HEK293 (cell line): ENCODE results near the gene ZFP57.

ENCODE experiments used
- EGR2 ChIP-seq: fragments of 450-650 bp; formaldehyde crosslinking; IDR thresholded peaks from 2 replicates; pipeline ENCODE4 v1.5.1; 2016; ENCODE audit warnings: low read depth, missing biosample characterization, missing genetic modification characterization
- KLF1 ChIP-seq: fragments of 450-650 bp; formaldehyde crosslinking; IDR thresholded peaks from 2 replicates; pipeline ENCODE4 v1.5.1; 2016; ENCODE audit warnings: missing biosample characterization, missing genetic modification characterization
- KLF10 ChIP-seq: fragments of 450-650 bp; IDR thresholded peaks from 2 replicates; pipeline ENCODE4 v1.5.1; 2018; ENCODE audit warnings: missing biosample characterization, mild to moderate bottlenecking, missing genetic modification characterization
- KLF9 ChIP-seq: fragments of 450-650 bp; formaldehyde crosslinking; IDR thresholded peaks from 2 replicates; pipeline ENCODE4 v1.5.1; 2016; ENCODE audit warnings: missing biosample characterization, missing genetic modification characterization, low read depth
- PRDM10 ChIP-seq: fragments of 450-650 bp; formaldehyde crosslinking; IDR thresholded peaks from 2 replicates; pipeline ENCODE4 v1.5.1; 2016; ENCODE audit warnings: missing biosample characterization, missing genetic modification characterization
- SP2 ChIP-seq: fragments of 450-650 bp; formaldehyde crosslinking; IDR thresholded peaks from 2 replicates; pipeline ENCODE4 v1.5.1; 2016; ENCODE audit warnings: missing biosample characterization, missing genetic modification characterization
- SP3 ChIP-seq: fragments of 450-650 bp; formaldehyde crosslinking; IDR thresholded peaks from 2 replicates; pipeline ENCODE4 v1.5.1; 2016; ENCODE audit warnings: missing biosample characterization, missing genetic modification characterization
- ZBTB10 ChIP-seq: fragments of 450-650 bp; formaldehyde crosslinking; IDR thresholded peaks from 2 replicates; pipeline ENCODE4 v1.5.1; 2016; ENCODE audit warnings: missing biosample characterization, missing genetic modification characterization
- ZBTB26 ChIP-seq: fragments of 450-650 bp; formaldehyde crosslinking; optimal IDR thresholded peaks from 2 replicates; pipeline ENCODE3; 2016; ENCODE audit warnings: missing biosample characterization, mild to moderate bottlenecking, missing genetic modification characterization
- ZEB2 ChIP-seq: fragments of 450-650 bp; formaldehyde crosslinking; IDR thresholded peaks from 2 replicates; pipeline ENCODE4 v1.5.1; 2016; ENCODE audit warnings: missing biosample characterization, missing genetic modification characterization
- ZFHX2 ChIP-seq: fragments of 450-650 bp; formaldehyde crosslinking; conservative IDR thresholded peaks from 2 replicates; pipeline ENCODE4 v1.5.1; 2016; ENCODE audit warnings: missing biosample characterization, missing genetic modification characterization
- ZIC2 ChIP-seq: fragments of 450-650 bp; formaldehyde crosslinking; IDR thresholded peaks from 2 replicates; pipeline ENCODE4 v1.5.1; 2016; ENCODE audit warnings: missing biosample characterization, missing genetic modification characterization
- ZNF133 ChIP-seq: fragments of 450-650 bp; formaldehyde crosslinking; IDR thresholded peaks from 2 replicates; pipeline ENCODE4 v1.5.1; 2016; ENCODE audit warnings: missing biosample characterization, missing genetic modification characterization
- ZNF2 ChIP-seq: fragments of 450-650 bp; formaldehyde crosslinking; IDR thresholded peaks from 2 replicates; pipeline ENCODE4 v1.5.1; 2016; ENCODE audit warnings: missing biosample characterization, missing genetic modification characterization
- ZNF26 ChIP-seq: fragments of 450-650 bp; formaldehyde crosslinking; IDR thresholded peaks from 2 replicates; pipeline ENCODE4 v1.5.1; 2016; ENCODE audit warnings: missing biosample characterization, missing genetic modification characterization
- ZNF274 ChIP-seq, 2 experiments: fragments of 200-500 bp in 1 of 2; fragments of 450-650 bp in 1 of 2; sonication (Bioruptor generic) in 1 of 2; formaldehyde crosslinking in 1 of 2; IDR thresholded peaks; 2 replicates each; pipeline versions ENCODE4 v1.5.1 to v1.6.1; 2014 to 2016; ENCODE audit warnings: borderline replicate concordance in 1 of 2, inconsistent platforms in 1 of 2, low read length in 1 of 2, missing biosample characterization in 1 of 2, missing genetic modification characterization in 1 of 2
- ZNF362 ChIP-seq: fragments of 450-650 bp; formaldehyde crosslinking; IDR thresholded peaks from 2 replicates; pipeline ENCODE4 v1.5.1; 2016; ENCODE audit warnings: missing biosample characterization, missing genetic modification characterization
- ZNF449 ChIP-seq: fragments of 450-650 bp; formaldehyde crosslinking; IDR thresholded peaks from 2 replicates; pipeline ENCODE4 v1.5.1; 2017; ENCODE audit warnings: missing biosample characterization, mild to moderate bottlenecking, missing genetic modification characterization, moderate library complexity
- ZNF548 ChIP-seq: fragments of 450-650 bp; formaldehyde crosslinking; IDR thresholded peaks from 2 replicates; pipeline ENCODE4 v1.5.1; 2016; ENCODE audit warnings: missing biosample characterization, missing genetic modification characterization
- ZNF654 ChIP-seq: fragments of 450-650 bp; formaldehyde crosslinking; IDR thresholded peaks from 2 replicates; pipeline ENCODE4 v1.5.1; 2016; ENCODE audit warnings: low read depth, missing biosample characterization, missing genetic modification characterization
- ZNF658 ChIP-seq: fragments of 450-650 bp; formaldehyde crosslinking; IDR thresholded peaks from 2 replicates; pipeline ENCODE4; 2016; ENCODE audit warnings: missing biosample characterization, missing genetic modification characterization
- ZNF692 ChIP-seq: fragments of 450-650 bp; formaldehyde crosslinking; IDR thresholded peaks from 2 replicates; pipeline ENCODE4 v1.5.1; 2016; ENCODE audit warnings: missing biosample characterization, missing genetic modification characterization
- ZNF707 ChIP-seq: fragments of 450-650 bp; formaldehyde crosslinking; IDR thresholded peaks from 2 replicates; pipeline ENCODE4 v1.5.1; 2016; ENCODE audit warnings: missing biosample characterization, missing genetic modification characterization
- ZNF777 ChIP-seq: fragments of 450-650 bp; formaldehyde crosslinking; IDR thresholded peaks from 2 replicates; pipeline ENCODE4 v1.5.1; 2017; ENCODE audit warnings: missing biosample characterization, missing genetic modification characterization, borderline replicate concordance

The ZFP57 gene

GRCh38 chr6:29723666-29724588, 43.0 kb upstream of the ZFP57 start (continued):
- TF ChIP-seq ZBTB10 (tag by site-specific recombination) (0 out of 2 replicates have a peak, but pooled peaks have one; percentile 58), SP3 (tag by site-specific recombination) (peak; percentile 51), ZNF707 (no peak), ZEB2 (no peak; the same call in 1 of the 2 replicates), ZNF777 (peak; percentile 87), SP2 (tag by site-specific recombination) (no peak; the same call in 1 of the 2 replicates), ZNF548 (tag by site-specific recombination) (no peak), ZIC2 (tag by site-specific recombination) (0 out of 2 replicates have a peak, but pooled peaks have one; percentile 22), KLF1 (peak; percentile 24; the same call in 1 of the 2 replicates), ZNF449 (tag by site-specific recombination) (0 out of 2 replicates have a peak, but pooled peaks have one; percentile 47), KLF9 (tag by site-specific recombination) (peak; percentile 79), KLF10 (tag by site-specific recombination) (no peak; the same call in 1 of the 2 replicates), ZNF2 (tag by site-specific recombination) (no peak; the same call in 1 of the 2 replicates), ZBTB26 (peak; percentile 14), EGR2 (no peak), PRDM10 (0 out of 2 replicates have a peak, but pooled peaks have one; percentile 14), ZNF133 (no peak), ZNF654 (tag by site-specific recombination) (no peak), ZFHX2 (tag by site-specific recombination) (peak; percentile 62; the same call in 1 of the 2 replicates), ZNF274 (IDR thresholded peaks at IDR 0.05; ENCODE audit: low read length) (no peak), ZNF274 (tag by site-specific recombination; IDR thresholded peaks at IDR 0.05; ENCODE audit: borderline replicate concordance) (no peak), ZNF658 (tag by site-specific recombination) (no peak), ZNF692 (tag by site-specific recombination) (no peak), ZNF26 (tag by site-specific recombination) (no peak), ZNF362 (tag by site-specific recombination) (no peak)
